Stomach (tissue), 9 donors: ENCODE measurements around the gene CAAP1. TPM values are rescaled to one million over a fixed set of nuclear protein-coding genes. Genes with fewer than 3 reads are reported as not detected.

Experiments used
- DNase-seq, 2 donors: peaks; one replicate each; pipeline versions ENCODE4 v3.0.0 to v3.0.0-alpha.2; 2013 to 2019
- H3K27ac ChIP-seq, 5 donors: fragments of 200-600 bp in 4 of 5; sonication (generic) in 4 of 5; one replicate each; pipeline ENCODE4 v1.5.1; 2013 to 2019; ENCODE audit warnings: mild to moderate bottlenecking in 1 of 5, moderate library complexity in 1 of 5
- H3K27me3 ChIP-seq, 3 donors: fragments of 200-600 bp; sonication (generic); one replicate each; pipeline ENCODE4 v1.5.1; 2017 to 2019; ENCODE audit warnings: mixed run types in 1 of 3
- H3K36me3 ChIP-seq, 4 donors: fragments of 200-600 bp; sonication (generic); 1 replicate in 3 of 4; 2 replicates in 1 of 4; pipeline ENCODE4 v1.5.1; 2016 to 2019
- H3K4me1 ChIP-seq, 4 donors: fragments of 200-600 bp; sonication (generic); one replicate each; pipeline ENCODE4 v1.5.1; 2016 to 2019
- H3K4me3 ChIP-seq, 4 donors: fragments of 200-600 bp; sonication (generic) in 3 of 4; one replicate each; pipeline ENCODE4 v1.5.1; 2016 to 2019; ENCODE audit warnings: mild to moderate bottlenecking in 1 of 4
- H3K9me3 ChIP-seq, 4 donors: fragments of 200-600 bp; sonication (generic); one replicate each; pipeline ENCODE4 v1.5.1; 2016 to 2019
- EP300 ChIP-seq: sonication (generic); formaldehyde crosslinking; IDR thresholded peaks from one replicate; pipeline ENCODE4 v1.6.1; 2017; ENCODE audit warnings: antibody characterized with exemption
- POLR2A ChIP-seq, 4 donors: fragments of 450-650 bp; IDR thresholded peaks; one replicate each; pipeline ENCODE4 v1.6.1; 2016; ENCODE audit warnings: antibody characterized with exemption in 4 of 4, control low read depth in 2 of 4, mild to moderate bottlenecking in 1 of 4, moderate library complexity in 1 of 4
- POLR2AphosphoS5 ChIP-seq, 3 donors: sonication (generic); formaldehyde crosslinking; IDR thresholded peaks; one replicate each; pipeline ENCODE4 v1.6.1; 2016; ENCODE audit warnings: antibody characterized with exemption in 3 of 3
- WGBS, 5 donors: extraction: QIAGEN DNeasy Blood & Tissue Kit in 3 of 5; methylation state at CpG; one replicate each; pipeline versions ENCODE4 v1.1.5 to v1.1.7; 2013 to 2018; 5-methylcytosine and 5-hydroxymethylcytosine counted together
- intact Hi-C: fragments of 100-400 bp; cut with DNase I; formaldehyde crosslinking; loops from one replicate; pipeline ENCODE4 v1.15.1; 2023; ENCODE audit warnings: low total_unique reads
- polyA plus RNA-seq, 3 donors: library from polyadenylated mRNA; stranded (reverse); fragments of 200-250 nt; gene quantifications; one replicate each; pipeline ENCODE4 v1.2.3, GENCODE V29; 2013
- small RNA-seq, 4 donors: library from RNA; depleted of rRNA; stranded (forward); fragments of <200 nt; gene quantifications; one replicate each; pipeline ENCODE3, GENCODE V24; 2016
- total RNA-seq, 5 donors: library from RNA; depleted of rRNA; stranded (reverse); fragments of >200 nt; gene quantifications; one replicate each; pipeline versions ENCODE4 v1.1.0 to v1.2.3, GENCODE V29; 2014 to 2016
- TF ChIP-seq, protein P1 (sequence below), 7 experiments: fragments of 450-650 bp in 4 of 7; fragments of 200-600 bp in 3 of 7; sonication (generic) in 3 of 7; IDR thresholded peaks; one replicate each; pipeline ENCODE4 v1.5.1; 2016 to 2019; ENCODE audit warnings: antibody characterized with exemption in 7 of 7, control low read depth in 2 of 7, mild to moderate bottlenecking in 1 of 7
- donor health status: healthy with polysubstance abuse.
- donor health status: Bipolar disorder and iron deficiency.
- donor health status: healthy.

Gene CAAP1
- total and polyA plus RNA-seq, 8 donors: 8.7 to 58.9 (median 20.6) TPM

DNA sequence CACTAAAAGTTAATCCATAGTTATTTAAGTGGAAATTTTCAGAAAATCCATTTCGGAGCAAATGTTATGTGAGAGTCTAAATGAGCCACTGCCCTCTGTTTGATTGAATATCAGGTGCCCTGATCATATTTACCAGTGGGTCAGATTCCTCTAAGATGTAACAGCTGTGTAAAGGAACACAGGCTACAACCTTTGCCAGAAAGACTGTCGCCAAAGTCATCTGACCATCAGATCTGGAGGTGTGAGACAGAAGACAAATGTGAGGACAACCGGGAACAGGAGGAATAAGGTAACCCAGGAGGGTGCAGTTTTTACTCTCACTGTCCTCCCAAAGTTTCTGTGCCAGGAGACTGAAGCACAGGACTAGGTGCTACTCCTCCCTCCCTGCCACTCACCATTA lies 90.8 kb downstream of the CAAP1 start:
- no peak overlapping the region for H3K4me3 ChIP-seq
- no peaks in the 10 kb centered on the region for H3K4me1 ChIP-seq
- no peak for DNase-seq
- no peak for TF ChIP-seq EP300
- TF ChIP-seq POLR2AphosphoS5 (IDR thresholded peaks at IDR 0.05): no peak
- no peak for TF ChIP-seq POLR2A (IDR thresholded peaks at IDR 0.05)
- TF ChIP-seq, protein P1, sequence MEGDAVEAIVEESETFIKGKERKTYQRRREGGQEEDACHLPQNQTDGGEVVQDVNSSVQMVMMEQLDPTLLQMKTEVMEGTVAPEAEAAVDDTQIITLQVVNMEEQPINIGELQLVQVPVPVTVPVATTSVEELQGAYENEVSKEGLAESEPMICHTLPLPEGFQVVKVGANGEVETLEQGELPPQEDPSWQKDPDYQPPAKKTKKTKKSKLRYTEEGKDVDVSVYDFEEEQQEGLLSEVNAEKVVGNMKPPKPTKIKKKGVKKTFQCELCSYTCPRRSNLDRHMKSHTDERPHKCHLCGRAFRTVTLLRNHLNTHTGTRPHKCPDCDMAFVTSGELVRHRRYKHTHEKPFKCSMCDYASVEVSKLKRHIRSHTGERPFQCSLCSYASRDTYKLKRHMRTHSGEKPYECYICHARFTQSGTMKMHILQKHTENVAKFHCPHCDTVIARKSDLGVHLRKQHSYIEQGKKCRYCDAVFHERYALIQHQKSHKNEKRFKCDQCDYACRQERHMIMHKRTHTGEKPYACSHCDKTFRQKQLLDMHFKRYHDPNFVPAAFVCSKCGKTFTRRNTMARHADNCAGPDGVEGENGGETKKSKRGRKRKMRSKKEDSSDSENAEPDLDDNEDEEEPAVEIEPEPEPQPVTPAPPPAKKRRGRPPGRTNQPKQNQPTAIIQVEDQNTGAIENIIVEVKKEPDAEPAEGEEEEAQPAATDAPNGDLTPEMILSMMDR (IDR thresholded peaks at IDR 0.05): no peak
- no peaks in the 10 kb centered on the region for H3K9me3 ChIP-seq
- H3K27ac ChIP-seq: no peak overlapping the region
- H3K36me3 ChIP-seq: no peaks in the 10 kb centered on the region
- H3K27me3 ChIP-seq: no peaks in the 10 kb centered on the region
- intact Hi-C loops: no loop called here
- 62 to 88% (median 75%) methylated on average over 3 of the region's 3 CpGs for WGBS, 5 donors

GRCh38 chr9:26800322-26800721 lies 92.3 kb downstream of the CAAP1 start:
- Histone ChIP-seq H3K27me3 (no peaks in the 10 kb centered on the region), H3K9me3 (no peaks in the 10 kb centered on the region), H3K4me1 (no peaks in the 10 kb centered on the region), H3K4me3 (no peak overlapping the region), H3K27ac (no peak overlapping the region), H3K36me3 (no peaks in the 10 kb centered on the region)
- TF ChIP-seq POLR2A (IDR thresholded peaks at IDR 0.05) (no peak), POLR2AphosphoS5 (IDR thresholded peaks at IDR 0.05) (no peak), EP300 (no peak)
- TF ChIP-seq, protein P1 (IDR thresholded peaks at IDR 0.05): no peak
- intact Hi-C loops: no loop called here
- DNase-seq: no peak

DNA sequence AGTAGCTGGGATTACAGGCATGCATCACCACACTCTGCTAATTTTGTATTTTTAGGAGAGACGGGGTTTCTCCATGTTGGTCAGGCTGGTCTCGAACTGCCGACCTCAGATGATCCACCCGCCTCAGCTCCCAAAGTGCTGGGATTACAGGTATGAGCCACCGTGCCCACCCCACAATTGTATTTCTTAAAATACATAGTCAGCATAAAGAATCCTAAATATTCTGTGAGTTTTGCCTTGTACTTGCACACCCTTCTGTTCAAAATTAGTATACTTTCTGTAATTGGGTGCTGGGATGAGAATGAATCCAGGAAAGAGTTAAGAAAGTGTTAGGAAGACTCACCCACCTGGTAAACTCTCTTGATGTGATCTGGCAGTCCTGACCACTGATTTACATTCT lies 101.3 kb downstream of the CAAP1 start:
- TF ChIP-seq POLR2AphosphoS5 (IDR thresholded peaks at IDR 0.05): no peak
- TF ChIP-seq, protein P1 (IDR thresholded peaks at IDR 0.05): no peak
- TF ChIP-seq EP300: no peak
- TF ChIP-seq POLR2A (IDR thresholded peaks at IDR 0.05): no peak
- H3K27ac ChIP-seq: no peak overlapping the region
- no peaks in the 10 kb centered on the region for H3K36me3 ChIP-seq
- H3K4me1 ChIP-seq: no peaks in the 10 kb centered on the region
- intact Hi-C loops: no loop called here
- H3K27me3 ChIP-seq: no peaks in the 10 kb centered on the region
- 91 to 96% (median 95%) methylated on average over 5 of the region's 5 CpGs for WGBS, 5 donors
- peaks cover 0 to 5% (median 0%) of the 10 kb centered on the region in 4 donors for H3K9me3 ChIP-seq
- H3K4me3 ChIP-seq: no peak overlapping the region
- no peak for DNase-seq

Small RNAs within 50 kb of the gene (small RNA-seq; reads per million reads assigned to genes)
- gene RF00322 (0 reads per million in 4 donors), gene RN7SL100P (0 to 0.10 (median 0) reads per million in 4 donors)

Other genes starting within 250 kb of the CAAP1 start
- gene PLAA, start 54.4 kb upstream of the CAAP1 start, total RNA-seq: 10 to 100 TPM in 3 of 5 donors, 1 to 10 TPM in 1, under 1 TPM in 1; 0.58 to 71.0 (median 31.7) TPM
- gene PLAA, start 54.4 kb upstream of the CAAP1 start, polyA plus RNA-seq: 10 to 100 TPM in 1 of 3 donors, 1 to 10 TPM in 2; 7.8 to 11.5 (median 9.1) TPM
- gene IFT74, start 63.6 kb upstream of the CAAP1 start, total RNA-seq: 10 to 100 TPM in 4 of 5 donors, 1 to 10 TPM in 1; 2.0 to 68.3 (median 12.1) TPM
- gene IFT74, start 63.6 kb upstream of the CAAP1 start, polyA plus RNA-seq: 1 to 10 TPM; 4.5 to 6.7 (median 4.7) TPM
- gene LRRC19, start 112.9 kb upstream of the CAAP1 start, total RNA-seq: 1 to 10 TPM in 2 of 5 donors, not detected in 3; 3.7 to 4.3 TPM
- not detected for gene LRRC19, start 112.9 kb upstream of the CAAP1 start, polyA plus RNA-seq
- gene TEK, start 216.4 kb upstream of the CAAP1 start, total RNA-seq: 10 to 100 TPM in 1 of 5 donors, 1 to 10 TPM in 3, not detected in 1; 2.0 to 25.5 (median 4.1) TPM
- 1 to 10 TPM in 1 of 3 donors, under 1 TPM in 2; 0.56 to 1.5 (median 0.92) TPM for gene TEK, start 216.4 kb upstream of the CAAP1 start, polyA plus RNA-seq